Thyroid gland (tissue), 4 donors: ENCODE data around the gene ST6GALNAC3.

ENCODE experiments used
- CTCF ChIP-seq, 6 experiments: fragments of 200-600 bp in 3 of 6; fragments of 450-650 bp in 3 of 6; sonication (generic) in 3 of 6; IDR thresholded peaks; one replicate each; pipeline ENCODE4 v1.5.1; 2016 to 2019; ENCODE audit warnings: antibody characterized with exemption in 6 of 6, mild to moderate bottlenecking in 2 of 6, inconsistent platforms in 1 of 6, moderate library complexity in 1 of 6
- POLR2A ChIP-seq, 2 donors: fragments of 450-650 bp; IDR thresholded peaks; one replicate each; pipeline ENCODE4 v1.6.1; 2017; ENCODE audit warnings: antibody characterized with exemption in 2 of 2, mild to moderate bottlenecking in 2 of 2, moderate library complexity in 1 of 2

- TF ChIP-seq POLR2A (IDR thresholded peaks at IDR 0.05): no peak
- no peak for TF ChIP-seq CTCF (IDR thresholded peaks at IDR 0.05)
Observed at GRCh38 chr1:76129731-76130130, 55.2 kb downstream of the ST6GALNAC3 start.
